HG03103 (cell line): Measurements from ENCODE around the gene PCNX3.
"Not testable (repeated sequence)": the region's sequence is repeated elsewhere in the genome, so short reads cannot be mapped to it uniquely, and the experiment has no call there.

ENCODE experiments used
- ATAC-seq: cut with Tn5 transposase; IDR thresholded peaks from one replicate; pipeline ENCODE4 v1.9.1; 2021; ENCODE audit warnings: low read depth; ENCODE audit not compliant: unreplicated experiment

The PCNX3 gene

DNA sequence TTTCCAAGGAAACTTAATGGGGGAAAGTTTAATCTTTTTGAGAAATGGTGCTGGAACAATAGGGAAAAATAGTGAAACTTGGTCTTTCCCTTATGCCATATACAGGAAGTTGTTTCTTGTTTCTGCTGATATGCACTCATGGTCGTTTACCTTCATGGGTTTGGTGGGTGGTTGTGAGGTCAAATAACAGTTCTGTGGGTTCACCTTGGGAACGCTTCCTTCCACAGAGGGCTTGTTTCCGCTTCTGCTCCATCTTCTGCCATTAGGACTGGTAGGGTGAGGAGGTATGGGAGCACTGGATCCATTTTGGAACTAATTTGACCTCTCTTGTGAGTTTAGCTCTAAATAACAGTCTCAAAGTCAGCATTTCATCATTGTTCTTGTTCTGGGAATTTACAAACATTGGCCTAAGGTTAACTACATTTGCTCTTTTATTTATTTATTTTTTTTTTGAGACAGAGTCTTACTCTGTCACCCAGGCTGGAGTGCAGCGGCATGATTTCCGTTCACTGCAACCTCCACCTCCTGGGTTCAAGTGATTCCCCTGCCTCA is 64.7 kb downstream of the PCNX3 start:
- ATAC-seq = no peak

GRCh38 chr11:65683480-65683879 is 67.9 kb downstream of the PCNX3 start:
- ATAC-seq = not testable (repeated sequence)

- ATAC-seq = no peak
Observed at GRCh38 chr11:65685981-65686380, 70.4 kb downstream of the PCNX3 start.
